GM12892 (cell line): ENCODE measurements around the gene WWC1.

Experiments used
- POLR2A ChIP-seq: IDR thresholded peaks from 2 replicates; pipeline ENCODE4 v1.6.1; 2011; ENCODE audit warnings: low read depth, low read length, control low read depth
- POLR2AphosphoS5 ChIP-seq: IDR thresholded peaks from 2 replicates; pipeline ENCODE4 v1.6.1; 2011; ENCODE audit warnings: low read depth, low read length, control low read depth

- no peak for TF ChIP-seq POLR2A
- TF ChIP-seq POLR2AphosphoS5, result no peak
Observed at GRCh38 chr5:168375214-168375613, 83.8 kb downstream of the WWC1 start.
